ENCODE data around the gene SGK1. TPM values are rescaled to one million over a fixed set of nuclear protein-coding genes. Genes with fewer than 3 reads are reported as not detected.
"Not testable (repeated sequence)": the region's sequence is repeated elsewhere in the genome, so short reads cannot be mapped to it uniquely, and the experiment has no call there.

The SGK1 gene
- polyA plus RNA-seq, 2 of the 4 experiments (the other 2 are of a cell fraction) = 41.3 to 131 TPM

- TF ChIP-seq EHMT2 (IDR thresholded peaks at IDR 0.05; ENCODE audit: low read depth) (no peak), JUNB (IDR thresholded peaks at IDR 0.05) (peak; percentile 88), ELK1 (IDR thresholded peaks at IDR 0.05; ENCODE audit: low read depth, low read length) (no peak), ZC3H11A (IDR thresholded peaks at IDR 0.05) (no peak), CHD2 (IDR thresholded peaks at IDR 0.05; ENCODE audit: low read length, partially characterized antibody) (no peak), USF2 (IDR thresholded peaks at IDR 0.05) (no peak), RFX5 (IDR thresholded peaks at IDR 0.05) (no peak), FOXS1 (CRISPR knock-in tag; IDR thresholded peaks at IDR 0.05) (peak; percentile 70; the same call in 1 of the 2 replicates), SMC3 (IDR thresholded peaks at IDR 0.05) (peak; percentile 38), EP300 (IDR thresholded peaks at IDR 0.05) (peak; percentile 72 to 83; a peak in 4 of 5 replicates), NR3C1 (IDR thresholded peaks at IDR 0.05) (no peak), FOSB (CRISPR knock-in tag; IDR thresholded peaks at IDR 0.05) (no peak), RARB (CRISPR knock-in tag; IDR thresholded peaks at IDR 0.05) (no peak), HEYL (CRISPR knock-in tag; IDR thresholded peaks at IDR 0.05) (no peak), PHF8 (IDR thresholded peaks at IDR 0.05; ENCODE audit: borderline replicate concordance, low read depth) (no peak), RCOR1 (IDR thresholded peaks at IDR 0.05; ENCODE audit: low read depth, low read length) (no peak), JUN (IDR thresholded peaks at IDR 0.05) (peak; percentile 62 to 66; a peak in 2 of 5 replicates), KDM5A (IDR thresholded peaks at IDR 0.05) (no peak), CHD4 (IDR thresholded peaks at IDR 0.05; ENCODE audit: borderline replicate concordance) (no peak), CEBPB (IDR thresholded peaks at IDR 0.05) (peak in 1 of 2 experiments; percentile 54; a peak in 1 of 4 replicates), BCL3 (IDR thresholded peaks at IDR 0.05) (0 out of 3 replicates have a peak, but pooled peaks have one; percentile 60), ZFP36 (IDR thresholded peaks at IDR 0.05; ENCODE audit: borderline replicate concordance, partially characterized antibody) (no peak), CBX2 (IDR thresholded peaks at IDR 0.05; ENCODE audit: borderline replicate concordance, low read depth) (no peak)
Observed at GRCh38 chr6:134198093-134198492, 119.8 kb downstream of the SGK1 start (continued).

GRCh38 chr6:134197685-134198084, 120.2 kb downstream of the SGK1 start:
- Histone ChIP-seq H3K4me1 (peaks cover 55% of the 10 kb centered on the region), H3K4me2 (peak overlapping the region; percentile 48), H3K27ac (peak overlapping the region; percentile 74 to 82)
- not testable (repeated sequence) for ATAC-seq; H3K4me3 ChIP-seq; DNase-seq (ENCODE audit: low read depth in 1 of 2, low spot score in 1 of 2); H3K9me3 ChIP-seq; FAIRE-seq
- CTCF ChIA-PET = interaction anchor here (1.1 kb wide), 1 partner anchor 90 kb away, joined by 3 read pairs; no protein-coding TSS in a partner anchor
- 78% methylated on average over 6 of the region's 6 CpGs for WGBS (ENCODE audit: missing lambda C conversion rate)
- POLR2A ChIA-PET = interaction anchor here (0.9 to 1.0 kb wide), 3 partner anchors 166 to 392 kb away, joined by 3 to 4 read pairs (median 3); no protein-coding TSS in a partner anchor

GRCh38 chr6:134196568-134197193, 121.2 kb downstream of the SGK1 start:
- H3K4me3 ChIP-seq = no peak overlapping the region
- H3K27ac ChIP-seq = peak overlapping the region; percentile 74 to 82
- no peak overlapping the region for H3K4me2 ChIP-seq
- ChIA-PET CTCF (interaction anchor here (0.5 to 1.1 kb wide), 3 partner anchors 49 to 91 kb away, joined by 3 to 5 read pairs (median 3); no protein-coding TSS in a partner anchor), POLR2A (no interaction called here)
- DNase-seq (ENCODE audit: low read depth in 1 of 2, low spot score in 1 of 2) = no peak
- H3K4me1 ChIP-seq = peaks cover 55% of the 10 kb centered on the region
- FAIRE-seq = no peak
- WGBS (ENCODE audit: missing lambda C conversion rate) = 93% methylated on average over 11 of the region's 11 CpGs
- H3K9me3 ChIP-seq = no peaks in the 10 kb centered on the region
- no peak for ATAC-seq
- TF ChIP-seq EHMT2 (IDR thresholded peaks at IDR 0.05; ENCODE audit: low read depth) (no peak), MAZ (IDR thresholded peaks at IDR 0.05; ENCODE audit: borderline replicate concordance, low read depth, low read length) (no peak), GATA3 (IDR thresholded peaks at IDR 0.05; ENCODE audit: borderline replicate concordance) (no peak), TFCP2L1 (CRISPR knock-in tag; IDR thresholded peaks at IDR 0.05) (no peak), SREBF2 (IDR thresholded peaks at IDR 0.05) (no peak), FOSB (CRISPR knock-in tag; IDR thresholded peaks at IDR 0.05) (no peak), FOXS1 (CRISPR knock-in tag; IDR thresholded peaks at IDR 0.05) (no peak), BHLHE40 (IDR thresholded peaks at IDR 0.05; ENCODE audit: low read depth, low read length) (no peak), JUN (IDR thresholded peaks at IDR 0.05) (no peak)
